A549 (cell line): ENCODE results near the gene TMEM108. TPM values are rescaled to one million over a fixed set of nuclear protein-coding genes. Genes with fewer than 3 reads are reported as not detected.

Source experiments
- ATAC-seq, 2 experiments: fragments of 200-7000 bp in 1 of 2; fragments of >200 bp in 1 of 2; cut with Nextera tagmentation in 1 of 2; cut with Tn5 transposase in 1 of 2; 3 replicates each; pipeline versions ENCODE4 v1.8.0 to v1.9.1; 2018 to 2020; ENCODE audit warnings: mild to moderate bottlenecking in 1 of 2, moderate library complexity in 1 of 2
- CTCF ChIA-PET: fragments of 300-600 bp; sonication (Branson Sonifier 250); formaldehyde crosslinking; extraction: SDS; loops from one replicate; lab custom pipeline; 2021; ENCODE audit warnings: antibody characterized with exemption, inconsistent platforms; lab: Yijun Ruan, JAX
- POLR2A ChIA-PET: fragments of 350-600 bp; formaldehyde crosslinking; extraction: SDS; loops from one replicate; lab custom pipeline; 2021; ENCODE audit warnings: antibody characterized with exemption, inconsistent platforms; lab: Yijun Ruan, JAX
- DNase-seq, 2 experiments: peaks; one replicate each; pipeline versions ENCODE4 v3.0.0 to v3.0.0-alpha.2; 2011 to 2016; ENCODE audit warnings: low read depth in 1 of 2, low spot score in 1 of 2
- FAIRE-seq: peaks from 2 replicates; lab custom pipeline; 2011; peaks lifted over from hg19 to GRCh38; lab: Jason Lieb, UNC
- H3K27ac ChIP-seq, 2 experiments: fragments of >200 bp; sonication (Bioruptor Twin); formaldehyde crosslinking; 3 replicates each; pipeline ENCODE4 v1.5.1; 2016 to 2017
- H3K4me1 ChIP-seq: fragments of >200 bp; sonication (Bioruptor Twin); formaldehyde crosslinking; 3 replicates; pipeline ENCODE4 v1.6.1; 2016
- H3K4me2 ChIP-seq: fragments of >200 bp; sonication (Bioruptor Twin); formaldehyde crosslinking; 3 replicates; pipeline ENCODE4 v1.6.1; 2016
- H3K4me3 ChIP-seq: fragments of >200 bp; sonication (Bioruptor Twin); formaldehyde crosslinking; 3 replicates; pipeline ENCODE4 v1.5.1; 2016
- H3K9me3 ChIP-seq: fragments of >200 bp; sonication (Bioruptor Twin); formaldehyde crosslinking; 3 replicates; pipeline ENCODE4 v1.6.1; 2016
- CBX8 ChIP-seq: fragments of 200-600 bp; sonication (generic); IDR thresholded peaks from 2 replicates; pipeline ENCODE4 v1.6.1; 2016
- CHD2 ChIP-seq: fragments of 150-350 bp; IDR thresholded peaks from 2 replicates; pipeline ENCODE4 v1.6.1; 2014; ENCODE audit warnings: low read length; ENCODE audit not compliant: partially characterized antibody
- E2F6 ChIP-seq: IDR thresholded peaks from 2 replicates; pipeline ENCODE4 v1.6.1; 2012; ENCODE audit warnings: low read depth, borderline replicate concordance
- EHMT2 ChIP-seq: fragments of 200-600 bp; sonication (generic); IDR thresholded peaks from 2 replicates; pipeline ENCODE4 v1.6.1; 2016; ENCODE audit warnings: antibody characterized with exemption, low read depth, mild to moderate bottlenecking, moderate library complexity
- ELK1 ChIP-seq: fragments of 150-350 bp; IDR thresholded peaks from 2 replicates; pipeline ENCODE4 v1.6.1; 2014; ENCODE audit warnings: low read depth, mild to moderate bottlenecking, low read length
- FOSL2 ChIP-seq, 2 experiments: fragments of 450-650 bp in 1 of 2; fragments of >200 bp in 1 of 2; sonication (Bioruptor Twin) in 1 of 2; formaldehyde crosslinking; IDR thresholded peaks; 2 replicates each; pipeline versions ENCODE4 v1.5.0 to v1.6.1; 2016 to 2020; ENCODE audit warnings: mild to moderate bottlenecking in 1 of 2, moderate library complexity in 1 of 2
- HEYL ChIP-seq: fragments of 250-450 bp; sonication (Bioruptor Pico); IDR thresholded peaks from 2 replicates; pipeline ENCODE4 v1.8.0; 2021; ENCODE audit warnings: mild to moderate bottlenecking, moderate library complexity
- HOXB13 ChIP-seq: fragments of 250-450 bp; sonication (Bioruptor Pico); IDR thresholded peaks from 2 replicates; pipeline ENCODE4 v1.5.0; 2020; ENCODE audit warnings: low read depth, mild to moderate bottlenecking, moderate library complexity
- JUNB ChIP-seq: fragments of >200 bp; sonication (Bioruptor Twin); formaldehyde crosslinking; IDR thresholded peaks from 2 replicates; pipeline ENCODE4 v1.6.1; 2016
- KDM5A ChIP-seq: fragments of 200-600 bp; sonication (generic); IDR thresholded peaks from 2 replicates; pipeline ENCODE4 v1.6.1; 2016; ENCODE audit warnings: antibody characterized with exemption, mild to moderate bottlenecking
- MAZ ChIP-seq: fragments of 150-350 bp; IDR thresholded peaks from 2 replicates; pipeline ENCODE4 v1.6.1; 2014; ENCODE audit warnings: antibody characterized with exemption, low read depth, low read length, borderline replicate concordance
- NFE2L2 ChIP-seq: fragments of 150-350 bp; conservative IDR thresholded peaks from 2 replicates; pipeline ENCODE4 v1.6.1; 2014; ENCODE audit warnings: low read length
- PHF8 ChIP-seq: fragments of 200-600 bp; sonication (generic); IDR thresholded peaks from 2 replicates; pipeline ENCODE4 v1.6.1; 2016; ENCODE audit warnings: low read depth, mild to moderate bottlenecking, antibody characterized with exemption, moderate library complexity, borderline replicate concordance
- RAD21 ChIP-seq, 2 experiments: fragments of >200 bp in 1 of 2; sonication (Bioruptor Twin) in 1 of 2; formaldehyde crosslinking in 1 of 2; IDR thresholded peaks in 1 of 2; conservative IDR thresholded peaks in 1 of 2; 2 replicates in 1 of 2; 3 replicates in 1 of 2; pipeline ENCODE4 v1.6.1; 2012 to 2018; ENCODE audit warnings: inconsistent platforms in 1 of 2
- RARB ChIP-seq: fragments of 250-450 bp; sonication (Bioruptor Pico); IDR thresholded peaks from 2 replicates; pipeline ENCODE4 v1.8.0; 2021; ENCODE audit warnings: mild to moderate bottlenecking, moderate library complexity
- REST ChIP-seq: fragments of 200-600 bp; sonication (generic); IDR thresholded peaks from 2 replicates; pipeline ENCODE4 v1.6.1; 2016; ENCODE audit warnings: antibody characterized with exemption, mild to moderate bottlenecking, moderate library complexity
- RFX5 ChIP-seq: fragments of 450-650 bp; IDR thresholded peaks from 2 replicates; pipeline ENCODE4 v1.7.1; 2014; ENCODE audit warnings: antibody characterized with exemption, mild to moderate bottlenecking, moderate library complexity
- SMC3 ChIP-seq: fragments of >200 bp; sonication (Bioruptor Twin); formaldehyde crosslinking; IDR thresholded peaks from 3 replicates; pipeline ENCODE4 v1.6.1; 2018; ENCODE audit warnings: inconsistent platforms
- TP53 ChIP-seq: fragments of 250-450 bp; sonication (Bioruptor Pico); IDR thresholded peaks from 2 replicates; pipeline ENCODE4 v1.5.0; 2021; ENCODE audit warnings: mild to moderate bottlenecking, moderate library complexity
- ZNF302 ChIP-seq: fragments of 250-450 bp; sonication (Bioruptor Pico); IDR thresholded peaks from 2 replicates; pipeline ENCODE4 v1.9.0; 2021; ENCODE audit warnings: inconsistent platforms, mild to moderate bottlenecking, moderate library complexity
- WGBS: methylation state at CpG from one replicate; pipeline ENCODE4 v1.1.6; 2017; ENCODE audit errors: missing lambda C conversion rate; 5-methylcytosine and 5-hydroxymethylcytosine counted together
- polyA plus RNA-seq, 4 experiments: library from polyadenylated mRNA; depleted of rRNA in 3 of 4; stranded (reverse); fragments of >200 nt; fragmentation: RNase III in 1 of 4; extraction: RNeasy Plus Mini Kit Qiagen cat#74134 plus additional on column Dnase treatment in 1 of 4; gene quantifications; 2 replicates in 3 of 4; 3 replicates in 1 of 4; pipeline ENCODE4 v1.2.3, GENCODE V29; 2011 to 2017
- TF ChIP-seq, protein P1 (sequence below): fragments of 250-450 bp; sonication (Bioruptor Pico); IDR thresholded peaks from 2 replicates; pipeline ENCODE4 v1.5.0; 2020; ENCODE audit warnings: low read depth, mild to moderate bottlenecking, moderate library complexity
- TF ChIP-seq, protein P2 (sequence below): fragments of >200 bp; sonication (Bioruptor Twin); formaldehyde crosslinking; IDR thresholded peaks from 2 replicates; pipeline ENCODE4 v1.6.1; 2016

Gene TMEM108
- polyA plus RNA-seq, 2 of the 4 experiments (the other 2 are of a cell fraction) = not detected

GRCh38 chr3:133121450-133121849 lies 83.3 kb downstream of the TMEM108 start:
- 0% methylated on average over 3 of the region's 3 CpGs for WGBS
- CTCF ChIA-PET = no interaction called here
- no peak overlapping the region for H3K4me2 ChIP-seq
- no peak overlapping the region for H3K4me3 ChIP-seq
- ATAC-seq = no peak
- no peak overlapping the region for H3K27ac ChIP-seq
- POLR2A ChIA-PET = no interaction called here
- no peaks in the 10 kb centered on the region for H3K9me3 ChIP-seq
- no peak for DNase-seq
- no peaks in the 10 kb centered on the region for H3K4me1 ChIP-seq
- FAIRE-seq = no peak
- TF ChIP-seq KDM5A (no peak), JUNB (no peak), CHD2 (no peak), RFX5 (no peak), CBX8 (no peak), PHF8 (no peak), ELK1 (no peak), RARB (CRISPR knock-in tag) (no peak), HOXB13 (no peak), EHMT2 (no peak), NFE2L2 (no peak), SMC3 (no peak), TP53 (CRISPR knock-in tag) (no peak)
- TF ChIP-seq, protein P1, sequence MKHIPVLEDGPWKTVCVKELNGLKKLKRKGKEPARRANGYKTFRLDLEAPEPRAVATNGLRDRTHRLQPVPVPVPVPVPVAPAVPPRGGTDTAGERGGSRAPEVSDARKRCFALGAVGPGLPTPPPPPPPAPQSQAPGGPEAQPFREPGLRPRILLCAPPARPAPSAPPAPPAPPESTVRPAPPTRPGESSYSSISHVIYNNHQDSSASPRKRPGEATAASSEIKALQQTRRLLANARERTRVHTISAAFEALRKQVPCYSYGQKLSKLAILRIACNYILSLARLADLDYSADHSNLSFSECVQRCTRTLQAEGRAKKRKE (CRISPR knock-in tag) = no peak
- TF ChIP-seq, protein P2, sequence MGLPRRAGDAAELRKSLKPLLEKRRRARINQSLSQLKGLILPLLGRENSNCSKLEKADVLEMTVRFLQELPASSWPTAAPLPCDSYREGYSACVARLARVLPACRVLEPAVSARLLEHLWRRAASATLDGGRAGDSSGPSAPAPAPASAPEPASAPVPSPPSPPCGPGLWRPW = no peak

DNA sequence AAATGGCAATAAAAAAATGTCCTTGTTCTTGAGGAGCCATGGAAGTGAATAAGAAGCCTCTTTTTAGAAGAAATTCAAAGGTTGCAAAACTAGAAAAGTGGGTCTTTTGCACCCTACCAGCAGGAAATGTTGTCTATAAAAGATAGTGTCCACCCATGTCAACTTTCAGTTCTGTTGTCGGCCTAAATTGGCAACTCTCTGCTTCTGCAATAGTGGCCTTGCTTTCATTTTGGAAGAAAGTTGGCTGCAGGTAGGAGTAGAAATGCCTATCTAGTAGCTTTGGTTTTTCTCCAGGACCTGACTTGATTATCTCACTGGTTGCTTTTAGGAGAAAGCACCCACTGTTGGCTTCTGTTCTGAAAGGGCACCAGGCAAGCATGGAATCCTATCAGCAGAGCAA lies 85.4 kb downstream of the TMEM108 start:
- no peaks in the 10 kb centered on the region for H3K9me3 ChIP-seq
- no peak for TF ChIP-seq ZNF302 (CRISPR knock-in tag)
- no peak for TF ChIP-seq MAZ
- no peak for TF ChIP-seq HEYL (CRISPR knock-in tag)
- no peak for TF ChIP-seq RAD21 (conservative IDR thresholded peaks at IDR 0.05 in 1 of 2, IDR thresholded peaks at IDR 0.05 in 1 of 2)
- no peak for TF ChIP-seq FOSL2 (IDR thresholded peaks at IDR 0.05)
- TF ChIP-seq FOSL2 (CRISPR knock-in tag; IDR thresholded peaks at IDR 0.05) = no peak
- TF ChIP-seq CBX8 = no peak
- no peak for TF ChIP-seq E2F6
- no peak for TF ChIP-seq REST
- TF ChIP-seq, all 56 proteins: peak for 0
- ATAC-seq (no peak), DNase-seq (no peak), FAIRE-seq (no peak)
- Histone ChIP-seq H3K4me2 (no peak overlapping the region), H3K4me3 (no peak overlapping the region), H3K4me1 (no peaks in the 10 kb centered on the region), H3K27ac (no peak overlapping the region)
- POLR2A ChIA-PET = no interaction called here
- CTCF ChIA-PET = interaction anchor here (0.6 kb wide), 1 partner anchor 466 kb away, joined by 3 read pairs; no protein-coding TSS in a partner anchor
- 37% methylated on average over 1 of the region's 1 CpG for WGBS
